ENCODE measurements around the gene HS3ST4. TPM values are rescaled to one million over a fixed set of nuclear protein-coding genes. Genes with fewer than 3 reads are reported as not detected.

HS3ST4 gene
- total and polyA plus RNA-seq, 2 donors (not counting 1 experiment from before 2014, with no cell fraction given), result not detected

- TF ChIP-seq EZH2 (IDR thresholded peaks at IDR 0.05; ENCODE audit: low read length, missing control alignments) (no peak), CTCF (conservative IDR thresholded peaks at IDR 0.05 in 1 of 2, IDR thresholded peaks at IDR 0.05 in 1 of 2; ENCODE audit: low read depth in 1 of 2, low read length in 2 of 2) (no peak)
- Histone ChIP-seq H3K27ac (ENCODE audit: insufficient read depth, low read length) (no peak overlapping the region), H2AFZ (ENCODE audit: low read length) (no peak overlapping the region)
Observed at GRCh38 chr16:25713785-25714570, 22.2 kb downstream of the HS3ST4 start.

GRCh38 chr16:25716186-25716585, 24.4 kb downstream of the HS3ST4 start:
- Histone ChIP-seq H3K79me2 (ENCODE audit: control insufficient read depth, insufficient read depth, low read length) (no peaks in the 10 kb centered on the region), H3K9me3 (ENCODE audit: control insufficient read depth, insufficient read depth, low read depth, low read length) (no peaks in the 10 kb centered on the region), H3K36me3 (ENCODE audit: control insufficient read depth, insufficient read depth, low read length) (no peaks in the 10 kb centered on the region), H3K4me3 (replicated peaks in 1 of 4; ENCODE audit: control extremely low read depth in 1 of 4, insufficient read depth in 1 of 4, low read depth in 3 of 4, low read length in 4 of 4) (no peak overlapping the region), H3K4me1 (ENCODE audit: control insufficient read depth, extremely low read depth, insufficient read depth, low read length) (no peaks in the 10 kb centered on the region), H3K9ac (ENCODE audit: insufficient read depth, low read length) (no peak overlapping the region), H3K4me2 (ENCODE audit: extremely low read depth, insufficient read depth, low read length) (no peak overlapping the region), H3K27ac (ENCODE audit: insufficient read depth, low read length) (no peak overlapping the region), H4K20me1 (ENCODE audit: control insufficient read depth, extremely low read depth, insufficient read depth, low read length) (no peaks in the 10 kb centered on the region), H3K27me3 (ENCODE audit: control insufficient read depth, insufficient read depth, low read length) (no peaks in the 10 kb centered on the region), H2AFZ (ENCODE audit: low read length) (no peak overlapping the region)
- DNase-seq (ENCODE audit: low read depth in 2 of 2), result no peak
- TF ChIP-seq CTCF (conservative IDR thresholded peaks at IDR 0.05 in 1 of 2, IDR thresholded peaks at IDR 0.05 in 1 of 2; ENCODE audit: low read depth in 1 of 2, low read length in 2 of 2) (no peak), EZH2 (IDR thresholded peaks at IDR 0.05; ENCODE audit: low read length, missing control alignments) (no peak)

More at GRCh38 chr16:25713785-25714570, 22.2 kb downstream of the HS3ST4 start:
- no peaks in the 10 kb centered on the region for H3K36me3 ChIP-seq (ENCODE audit: control insufficient read depth, insufficient read depth, low read length)
- H3K4me1 ChIP-seq (ENCODE audit: control insufficient read depth, extremely low read depth, insufficient read depth, low read length), result no peaks in the 10 kb centered on the region
- no peaks in the 10 kb centered on the region for H3K79me2 ChIP-seq (ENCODE audit: control insufficient read depth, insufficient read depth, low read length)
- no peak overlapping the region for H3K4me3 ChIP-seq (replicated peaks in 1 of 4; ENCODE audit: control extremely low read depth in 1 of 4, insufficient read depth in 1 of 4, low read depth in 3 of 4, low read length in 4 of 4)
- H3K9ac ChIP-seq (ENCODE audit: insufficient read depth, low read length), result no peak overlapping the region
- no peaks in the 10 kb centered on the region for H3K27me3 ChIP-seq (ENCODE audit: control insufficient read depth, insufficient read depth, low read length)
- H3K4me2 ChIP-seq (ENCODE audit: extremely low read depth, insufficient read depth, low read length), result no peak overlapping the region
- DNase-seq (ENCODE audit: low read depth in 2 of 2), result no peak
- H3K9me3 ChIP-seq (ENCODE audit: control insufficient read depth, insufficient read depth, low read depth, low read length), result no peaks in the 10 kb centered on the region
- no peaks in the 10 kb centered on the region for H4K20me1 ChIP-seq (ENCODE audit: control insufficient read depth, extremely low read depth, insufficient read depth, low read length)

GRCh38 chr16:25721439-25721838, 29.7 kb downstream of the HS3ST4 start:
- Histone ChIP-seq H3K4me3 (replicated peaks in 1 of 4; ENCODE audit: control extremely low read depth in 1 of 4, insufficient read depth in 1 of 4, low read depth in 3 of 4, low read length in 4 of 4) (no peak overlapping the region), H3K27me3 (ENCODE audit: control insufficient read depth, insufficient read depth, low read length) (no peaks in the 10 kb centered on the region), H3K27ac (ENCODE audit: insufficient read depth, low read length) (no peak overlapping the region), H3K79me2 (ENCODE audit: control insufficient read depth, insufficient read depth, low read length) (no peaks in the 10 kb centered on the region), H4K20me1 (ENCODE audit: control insufficient read depth, extremely low read depth, insufficient read depth, low read length) (no peaks in the 10 kb centered on the region), H2AFZ (ENCODE audit: low read length) (no peak overlapping the region), H3K9ac (ENCODE audit: insufficient read depth, low read length) (no peak overlapping the region), H3K36me3 (ENCODE audit: control insufficient read depth, insufficient read depth, low read length) (no peaks in the 10 kb centered on the region), H3K9me3 (ENCODE audit: control insufficient read depth, insufficient read depth, low read depth, low read length) (no peaks in the 10 kb centered on the region), H3K4me2 (ENCODE audit: extremely low read depth, insufficient read depth, low read length) (no peak overlapping the region), H3K4me1 (ENCODE audit: control insufficient read depth, extremely low read depth, insufficient read depth, low read length) (no peaks in the 10 kb centered on the region)
- DNase-seq (ENCODE audit: low read depth in 2 of 2), result no peak
- TF ChIP-seq CTCF (conservative IDR thresholded peaks at IDR 0.05 in 1 of 2, IDR thresholded peaks at IDR 0.05 in 1 of 2; ENCODE audit: low read depth in 1 of 2, low read length in 2 of 2) (no peak), EZH2 (IDR thresholded peaks at IDR 0.05; ENCODE audit: low read length, missing control alignments) (no peak)
